Measurements from ENCODE around the gene SARNP. TPM values are rescaled to one million over a fixed set of nuclear protein-coding genes. Genes with fewer than 3 reads are reported as not detected.
A peak's percentile ranks its signal among the peaks of the same experiment; 100 is the strongest.

SARNP gene
- total and polyA plus RNA-seq, 4 donors, result 19.1 to 34.2 (median 25.6) TPM

DNA sequence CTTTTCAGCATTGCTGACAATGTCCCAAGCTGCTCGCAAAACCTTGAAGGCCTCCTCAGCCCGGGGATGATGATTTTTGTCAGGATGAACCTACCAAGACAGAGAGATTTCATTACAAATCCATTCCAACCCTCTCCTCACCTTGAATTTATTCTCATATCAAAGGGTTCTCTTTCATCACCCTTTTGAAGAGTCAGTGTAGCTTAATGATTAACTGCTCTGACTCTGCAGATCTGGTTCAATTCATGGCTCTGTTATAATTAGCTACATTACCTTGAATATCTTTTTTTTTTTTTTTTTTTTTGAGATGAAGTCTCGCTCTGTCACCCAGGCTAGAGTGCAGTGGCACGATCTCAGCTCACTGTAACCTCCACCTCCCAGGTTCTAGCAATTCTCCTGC is 5.9 kb upstream of the SARNP start:
- Histone ChIP-seq H3K9ac (ENCODE audit: low read depth in 1 of 2, low read length in 2 of 2) (no peak overlapping the region), H3K36me3 (ENCODE audit: control insufficient read depth in 4 of 4, insufficient read depth in 3 of 4, low read depth in 1 of 4, low read length in 3 of 4) (peaks cover 3 to 31% (median 20%) of the 10 kb centered on the region in 4 donors), H3K4me1 (ENCODE audit: control insufficient read depth in 4 of 4, insufficient read depth in 4 of 4, low read length in 3 of 4) (peaks cover 1 to 42% (median 33%) of the 10 kb centered on the region in 4 donors), H3K4me3 (ENCODE audit: low read depth in 1 of 3, low read length in 3 of 3) (no peak overlapping the region), H3K27ac (ENCODE audit: low read depth in 1 of 2, low read length in 2 of 2) (peak overlapping the region; percentile 17 to 58), H3K27me3 (ENCODE audit: control insufficient read depth in 4 of 4, insufficient read depth in 4 of 4, low read length in 3 of 4) (no peaks in the 10 kb centered on the region), H3K9me3 (ENCODE audit: control insufficient read depth in 4 of 4, low read length in 3 of 4) (no peaks in the 10 kb centered on the region)
- 46% methylated on average over 4 of the region's 4 CpGs for WGBS
- DNase-seq (ENCODE audit: low spot score), result no peak
- TF ChIP-seq, protein P1, sequence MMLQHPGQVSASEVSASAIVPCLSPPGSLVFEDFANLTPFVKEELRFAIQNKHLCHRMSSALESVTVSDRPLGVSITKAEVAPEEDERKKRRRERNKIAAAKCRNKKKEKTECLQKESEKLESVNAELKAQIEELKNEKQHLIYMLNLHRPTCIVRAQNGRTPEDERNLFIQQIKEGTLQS (IDR thresholded peaks at IDR 0.05), result peak; percentile 82
- TF ChIP-seq HNF4A (conservative IDR thresholded peaks at IDR 0.05) (peak; percentile 9 to 28), FOXA1 (IDR thresholded peaks at IDR 0.05) (no peak), JUND (IDR thresholded peaks at IDR 0.05) (peak in 1 of 2 donors; percentile 23), HNF4G (IDR thresholded peaks at IDR 0.05) (no peak), FOXA2 (IDR thresholded peaks at IDR 0.05) (no peak), YY1 (IDR thresholded peaks at IDR 0.05) (no peak), NR2F2 (IDR thresholded peaks at IDR 0.05) (no peak), SP1 (IDR thresholded peaks at IDR 0.05) (peak; percentile 21)
- TF ChIP-seq, protein P2, sequence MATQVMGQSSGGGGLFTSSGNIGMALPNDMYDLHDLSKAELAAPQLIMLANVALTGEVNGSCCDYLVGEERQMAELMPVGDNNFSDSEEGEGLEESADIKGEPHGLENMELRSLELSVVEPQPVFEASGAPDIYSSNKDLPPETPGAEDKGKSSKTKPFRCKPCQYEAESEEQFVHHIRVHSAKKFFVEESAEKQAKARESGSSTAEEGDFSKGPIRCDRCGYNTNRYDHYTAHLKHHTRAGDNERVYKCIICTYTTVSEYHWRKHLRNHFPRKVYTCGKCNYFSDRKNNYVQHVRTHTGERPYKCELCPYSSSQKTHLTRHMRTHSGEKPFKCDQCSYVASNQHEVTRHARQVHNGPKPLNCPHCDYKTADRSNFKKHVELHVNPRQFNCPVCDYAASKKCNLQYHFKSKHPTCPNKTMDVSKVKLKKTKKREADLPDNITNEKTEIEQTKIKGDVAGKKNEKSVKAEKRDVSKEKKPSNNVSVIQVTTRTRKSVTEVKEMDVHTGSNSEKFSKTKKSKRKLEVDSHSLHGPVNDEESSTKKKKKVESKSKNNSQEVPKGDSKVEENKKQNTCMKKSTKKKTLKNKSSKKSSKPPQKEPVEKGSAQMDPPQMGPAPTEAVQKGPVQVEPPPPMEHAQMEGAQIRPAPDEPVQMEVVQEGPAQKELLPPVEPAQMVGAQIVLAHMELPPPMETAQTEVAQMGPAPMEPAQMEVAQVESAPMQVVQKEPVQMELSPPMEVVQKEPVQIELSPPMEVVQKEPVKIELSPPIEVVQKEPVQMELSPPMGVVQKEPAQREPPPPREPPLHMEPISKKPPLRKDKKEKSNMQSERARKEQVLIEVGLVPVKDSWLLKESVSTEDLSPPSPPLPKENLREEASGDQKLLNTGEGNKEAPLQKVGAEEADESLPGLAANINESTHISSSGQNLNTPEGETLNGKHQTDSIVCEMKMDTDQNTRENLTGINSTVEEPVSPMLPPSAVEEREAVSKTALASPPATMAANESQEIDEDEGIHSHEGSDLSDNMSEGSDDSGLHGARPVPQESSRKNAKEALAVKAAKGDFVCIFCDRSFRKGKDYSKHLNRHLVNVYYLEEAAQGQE (IDR thresholded peaks at IDR 0.05), result no peak
- TF ChIP-seq, protein P3, sequence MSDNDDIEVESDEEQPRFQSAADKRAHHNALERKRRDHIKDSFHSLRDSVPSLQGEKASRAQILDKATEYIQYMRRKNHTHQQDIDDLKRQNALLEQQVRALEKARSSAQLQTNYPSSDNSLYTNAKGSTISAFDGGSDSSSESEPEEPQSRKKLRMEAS (IDR thresholded peaks at IDR 0.05), result no peak

DNA sequence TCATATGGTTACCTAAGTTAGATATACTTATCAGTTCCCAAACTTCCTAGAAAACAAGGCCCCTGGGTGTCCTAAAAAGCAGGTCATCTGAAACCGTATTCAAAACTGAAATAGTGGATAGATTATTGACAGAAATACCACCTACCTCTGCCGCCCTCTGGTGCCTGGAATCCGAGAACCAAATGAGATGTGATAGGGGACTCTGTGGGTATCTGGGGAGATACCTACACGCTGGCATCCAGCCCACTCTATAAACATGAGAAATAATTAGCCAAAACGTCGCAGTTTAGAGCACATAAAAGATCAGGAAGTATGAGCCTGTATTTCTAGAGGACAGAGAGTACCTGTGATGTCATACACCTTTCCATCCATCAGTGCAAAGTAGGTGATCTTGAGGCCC is 4.7 kb upstream of the SARNP start:
- Histone ChIP-seq H3K27me3 (ENCODE audit: control insufficient read depth in 4 of 4, insufficient read depth in 4 of 4, low read length in 3 of 4) (no peaks in the 10 kb centered on the region), H3K9me3 (ENCODE audit: control insufficient read depth in 4 of 4, low read length in 3 of 4) (no peaks in the 10 kb centered on the region), H3K9ac (ENCODE audit: low read depth in 1 of 2, low read length in 2 of 2) (no peak overlapping the region), H3K27ac (ENCODE audit: low read depth in 1 of 2, low read length in 2 of 2) (no peak overlapping the region), H3K4me3 (ENCODE audit: low read depth in 1 of 3, low read length in 3 of 3) (no peak overlapping the region), H3K4me1 (ENCODE audit: control insufficient read depth in 4 of 4, insufficient read depth in 4 of 4, low read length in 3 of 4) (peaks cover 1 to 33% (median 26%) of the 10 kb centered on the region in 4 donors), H3K36me3 (ENCODE audit: control insufficient read depth in 4 of 4, insufficient read depth in 3 of 4, low read depth in 1 of 4, low read length in 3 of 4) (peaks cover 3 to 31% (median 20%) of the 10 kb centered on the region in 4 donors)
- TF ChIP-seq YY1 (IDR thresholded peaks at IDR 0.05), result no peak
- TF ChIP-seq RAD21 (IDR thresholded peaks at IDR 0.05), result peak in 1 of 2 donors; percentile 24
- 50% methylated on average over 6 of the region's 6 CpGs for WGBS
- no peak for DNase-seq (ENCODE audit: low spot score)

DNA sequence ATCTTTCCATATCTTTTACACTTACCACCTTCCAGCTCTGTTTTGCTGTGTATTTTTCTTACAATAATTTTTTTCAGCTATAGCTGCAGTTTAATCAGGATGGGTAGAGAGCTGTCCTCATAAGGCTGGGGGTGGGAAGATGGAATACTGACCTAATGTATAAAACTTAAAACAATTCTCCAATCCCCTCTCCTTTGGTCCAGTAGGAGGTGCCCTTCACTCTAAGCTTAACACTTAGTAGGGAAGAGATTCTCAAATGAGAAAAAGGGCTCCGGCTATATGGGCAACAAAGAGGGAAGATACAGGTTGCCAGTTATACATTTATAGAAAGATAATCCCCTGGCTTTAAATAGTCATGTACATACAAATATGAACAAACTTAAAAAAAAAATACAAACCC is 3.2 kb upstream of the SARNP start:
- no peak overlapping the region for H3K9ac ChIP-seq (ENCODE audit: low read depth in 1 of 2, low read length in 2 of 2)
- WGBS, result 90% methylated on average over 1 of the region's 1 CpG
- no peaks in the 10 kb centered on the region for H3K27me3 ChIP-seq (ENCODE audit: control insufficient read depth in 4 of 4, insufficient read depth in 4 of 4, low read length in 3 of 4)
- H3K9me3 ChIP-seq (ENCODE audit: control insufficient read depth in 4 of 4, low read length in 3 of 4), result no peaks in the 10 kb centered on the region
- H3K36me3 ChIP-seq (ENCODE audit: control insufficient read depth in 4 of 4, insufficient read depth in 3 of 4, low read depth in 1 of 4, low read length in 3 of 4), result peaks cover 3 to 31% (median 20%) of the 10 kb centered on the region in 4 donors
- no peak overlapping the region for H3K27ac ChIP-seq (ENCODE audit: low read depth in 1 of 2, low read length in 2 of 2)
- H3K4me3 ChIP-seq (ENCODE audit: low read depth in 1 of 3, low read length in 3 of 3), result no peak overlapping the region
- DNase-seq (ENCODE audit: low spot score), result no peak
- H3K4me1 ChIP-seq (ENCODE audit: control insufficient read depth in 4 of 4, insufficient read depth in 4 of 4, low read length in 3 of 4), result peaks cover 1 to 35% (median 34%) of the 10 kb centered on the region in 4 donors
- TF ChIP-seq, protein P2 (IDR thresholded peaks at IDR 0.05), result no peak
- TF ChIP-seq SP1 (IDR thresholded peaks at IDR 0.05) (no peak), GABPA (IDR thresholded peaks at IDR 0.05 in 1 of 2, conservative IDR thresholded peaks at IDR 0.05 in 1 of 2) (no peak)
